H1 (cell line): ENCODE results near the gene PALD1. TPM values are rescaled to one million over a fixed set of nuclear protein-coding genes. Genes with fewer than 3 reads are reported as not detected.

Experiments
- HDAC6 ChIP-seq: IDR thresholded peaks from one replicate; pipeline ENCODE4 v1.7.1; 2012; ENCODE audit warnings: low read depth, mild to moderate bottlenecking, inconsistent platforms, low read length, moderate library complexity
- KDM1A ChIP-seq: fragments of 200-600, 300-600 bp; sonication (generic); IDR thresholded peaks from 2 replicates; pipeline ENCODE4 v1.7.1; 2016; ENCODE audit warnings: mild to moderate bottlenecking, low read length, borderline replicate concordance
- POU5F1 ChIP-seq: IDR thresholded peaks from 2 replicates; pipeline ENCODE4 v1.6.1; 2011; ENCODE audit warnings: low read depth, mild to moderate bottlenecking, low read length, moderate library complexity
- TCF12 ChIP-seq: IDR thresholded peaks from 2 replicates; pipeline ENCODE4 v1.6.1; 2011; ENCODE audit warnings: low read depth, mild to moderate bottlenecking, low read length
- TEAD4 ChIP-seq: IDR thresholded peaks from 2 replicates; pipeline ENCODE4 v1.6.1; 2012; ENCODE audit warnings: low read depth, low read length, inconsistent platforms, mixed read lengths
- polyA plus RNA-seq, 7 experiments: library from polyadenylated mRNA; depleted of rRNA in 3 of 7; stranded (reverse) in 5 of 7; unstranded in 2 of 7; fragments of >200 nt in 5 of 7; fragments of 200-250 nt in 2 of 7; gene quantifications; 1 replicate in 5 of 7; 2 replicates in 1 of 7; 4 replicates in 1 of 7; pipeline versions ENCODE4 v1.2.1 to v1.2.3, GENCODE V29; 2011 to 2013; ENCODE audit warnings: missing spikeins in 2 of 7, mixed read lengths in 2 of 7
- total RNA-seq: library from RNA; stranded (reverse); fragmentation: NEBNext Ultra II Directional; extraction: Animal tissue kit (Norgen Biotek cat#: 25700); gene quantifications from 2 replicates; pipeline ENCODE4 v1.2.1, GENCODE V29; 2021
- TF ChIP-seq, protein P1 (sequence below): IDR thresholded peaks from 2 replicates; pipeline ENCODE4 v1.6.1; 2011; ENCODE audit warnings: low read length, improper control_type of control experiment
- TF ChIP-seq, protein P2 (sequence below): IDR thresholded peaks from 2 replicates; pipeline ENCODE4 v1.6.1; 2012; ENCODE audit warnings: inconsistent platforms

PALD1 gene
- total and polyA plus RNA-seq, 2 of the 8 experiments (the other 6 are each of a cell fraction or from before 2014, with no cell fraction given), result 13.3 to 32.8 TPM

GRCh38 chr10:70479626-70480238 is 1.2 kb downstream of the PALD1 start (continued):
- TF ChIP-seq, protein P1, sequence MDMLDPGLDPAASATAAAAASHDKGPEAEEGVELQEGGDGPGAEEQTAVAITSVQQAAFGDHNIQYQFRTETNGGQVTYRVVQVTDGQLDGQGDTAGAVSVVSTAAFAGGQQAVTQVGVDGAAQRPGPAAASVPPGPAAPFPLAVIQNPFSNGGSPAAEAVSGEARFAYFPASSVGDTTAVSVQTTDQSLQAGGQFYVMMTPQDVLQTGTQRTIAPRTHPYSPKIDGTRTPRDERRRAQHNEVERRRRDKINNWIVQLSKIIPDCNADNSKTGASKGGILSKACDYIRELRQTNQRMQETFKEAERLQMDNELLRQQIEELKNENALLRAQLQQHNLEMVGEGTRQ, result no peak
- TF ChIP-seq HDAC6 (no peak), TEAD4 (no peak), TCF12 (no peak), KDM1A (no peak), POU5F1 (no peak)
- TF ChIP-seq, protein P2, sequence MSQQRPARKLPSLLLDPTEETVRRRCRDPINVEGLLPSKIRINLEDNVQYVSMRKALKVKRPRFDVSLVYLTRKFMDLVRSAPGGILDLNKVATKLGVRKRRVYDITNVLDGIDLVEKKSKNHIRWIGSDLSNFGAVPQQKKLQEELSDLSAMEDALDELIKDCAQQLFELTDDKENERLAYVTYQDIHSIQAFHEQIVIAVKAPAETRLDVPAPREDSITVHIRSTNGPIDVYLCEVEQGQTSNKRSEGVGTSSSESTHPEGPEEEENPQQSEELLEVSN, result no peak
- TF ChIP-seq, all 59 proteins: peak for 0
